HCT116 (cell line): ENCODE results near the gene SLC10A7. TPM values are rescaled to one million over a fixed set of nuclear protein-coding genes. Genes with fewer than 3 reads are reported as not detected.

ENCODE experiments used
- ATAC-seq: fragments of 200-7000 bp; cut with Tn5 transposase; 2 replicates; pipeline ENCODE4 v1.9.1; 2020; ENCODE audit warnings: mild to moderate bottlenecking, moderate library complexity
- BruUV-seq: library from RNA; stranded (reverse); fragments of 400-500 nt; replicated peaks from 2 replicates; lab custom pipeline; 2021; lab: Mats Ljungman, UMichigan
- CTCF ChIA-PET: fragments of 300-600 bp; sonication (Branson Sonifier 250); formaldehyde crosslinking; loops from one replicate; lab custom pipeline; 2021; ENCODE audit warnings: antibody characterized with exemption; lab: Charles Lee
- POLR2A ChIA-PET: fragments of 300-600, 350-600 bp; sonication (Branson Sonifier 250); formaldehyde crosslinking; loops from one replicate; lab custom pipeline; 2021; ENCODE audit warnings: antibody characterized with exemption; lab: Charles Lee
- RAD21 ChIA-PET, 2 experiments: fragments of 300-600 bp; sonication (Branson Sonifier 250); formaldehyde crosslinking; loops; one replicate each; lab custom pipeline; 2023; ENCODE audit warnings: low total read pairs in 2 of 2; ENCODE audit not compliant: uncharacterized antibody in 2 of 2, unreplicated experiment in 2 of 2, low non-redundant PET in 1 of 2; lab: Charles Lee
- DNase-seq: peaks from one replicate; pipeline ENCODE4 v3.0.0-alpha.2; 2010; ENCODE audit warnings: low read depth, low spot score
- H2AFZ ChIP-seq: fragments of 200-600 bp; shearing (Covaris generic), sonication (generic); 2 replicates; pipeline ENCODE4 v1.6.1; 2017; ENCODE audit warnings: low read depth, mixed run types, mixed read lengths, antibody characterized with exemption, low read length; ENCODE audit not compliant: poor library complexity, severe bottlenecking
- H3K27ac ChIP-seq: 2 replicates; pipeline ENCODE4 v1.5.1; 2012; ENCODE audit warnings: low read depth, low read length
- H3K27me3 ChIP-seq: fragments of 200-600 bp; sonication (generic); 2 replicates; pipeline ENCODE4 v1.6.1; 2016; ENCODE audit warnings: mixed run types, low read length, mixed read lengths; ENCODE audit not compliant: insufficient read depth
- H3K36me3 ChIP-seq, 2 experiments: fragments of 200-500 bp in 1 of 2; fragments of 200-600 bp in 1 of 2; sonication (Bioruptor generic) in 1 of 2; sonication (generic) in 1 of 2; 2 replicates each; pipeline versions ENCODE4 v1.5.1 to v1.6.1; 2014 to 2016; ENCODE audit warnings: low read length in 2 of 2, inconsistent platforms in 1 of 2, mixed read lengths in 1 of 2, mixed run types in 1 of 2; ENCODE audit not compliant: insufficient read depth in 2 of 2, control insufficient read depth in 1 of 2
- H3K4me1 ChIP-seq, 2 experiments: fragments of 200-600 bp in 1 of 2; sonication (generic) in 1 of 2; 2 replicates each; pipeline versions ENCODE4 v1.5.1 to v1.6.1; 2012 to 2017; ENCODE audit warnings: low read length in 2 of 2, inconsistent platforms in 1 of 2, mild to moderate bottlenecking in 1 of 2, mixed read lengths in 1 of 2, mixed run types in 1 of 2, moderate library complexity in 1 of 2; ENCODE audit not compliant: insufficient read depth in 2 of 2, control insufficient read depth in 1 of 2
- H3K4me2 ChIP-seq: fragments of 200-600 bp; sonication (generic); 2 replicates; pipeline ENCODE4 v1.6.1; 2017; ENCODE audit warnings: mixed run types, low read length, mixed read lengths
- H3K4me3 ChIP-seq, 2 experiments: fragments of 200-600 bp in 1 of 2; sonication (generic) in 1 of 2; replicated peaks in 1 of 2; 2 replicates each; pipeline ENCODE4 v1.5.1; 2011 to 2016; ENCODE audit warnings: low read length in 2 of 2, control low read depth in 1 of 2, low read depth in 1 of 2, mild to moderate bottlenecking in 1 of 2, mixed read lengths in 1 of 2, mixed run types in 1 of 2
- H3K79me2 ChIP-seq: fragments of 200-600 bp; sonication (generic); 2 replicates; pipeline ENCODE4 v1.6.1; 2017; ENCODE audit warnings: mild to moderate bottlenecking, mixed run types, low read length, moderate library complexity, mixed read lengths; ENCODE audit not compliant: insufficient read depth
- H3K9ac ChIP-seq: fragments of 200-600 bp; sonication (generic); 2 replicates; pipeline ENCODE4 v1.6.1; 2016; ENCODE audit warnings: low read length, mixed read lengths
- H3K9me2 ChIP-seq: fragments of 200-600 bp; sonication (generic), shearing (Covaris generic); 2 replicates; pipeline ENCODE4 v1.6.1; 2017; ENCODE audit warnings: mixed run types, mild to moderate bottlenecking, moderate library complexity; ENCODE audit not compliant: insufficient read depth
- H3K9me3 ChIP-seq, 2 experiments: fragments of 200-500 bp in 1 of 2; fragments of 200-600 bp in 1 of 2; sonication (Bioruptor generic) in 1 of 2; sonication (generic) in 1 of 2; 2 replicates each; pipeline ENCODE4 v1.6.1; 2014 to 2017; ENCODE audit warnings: low read length in 2 of 2, mixed read lengths in 2 of 2, inconsistent platforms in 1 of 2, low read depth in 1 of 2, mild to moderate bottlenecking in 1 of 2, mixed run types in 1 of 2, moderate library complexity in 1 of 2; ENCODE audit not compliant: control insufficient read depth in 1 of 2, insufficient read depth in 1 of 2
- H4K20me1 ChIP-seq: fragments of 200-600 bp; sonication (generic), shearing (Covaris generic); 2 replicates; pipeline ENCODE4 v1.6.1; 2017; ENCODE audit warnings: mixed run types, mild to moderate bottlenecking, moderate library complexity; ENCODE audit not compliant: insufficient read depth
- ATF3 ChIP-seq: IDR thresholded peaks from 2 replicates; pipeline ENCODE4 v1.6.1; 2012
- CEBPB ChIP-seq: IDR thresholded peaks from 2 replicates; pipeline ENCODE4 v1.6.1; 2012; ENCODE audit warnings: low read depth
- CTCF ChIP-seq, 3 experiments: fragments of 200-600 bp in 1 of 3; sonication (generic) in 1 of 3; IDR thresholded peaks in 2 of 3; conservative IDR thresholded peaks in 1 of 3; 2 replicates each; pipeline ENCODE4 v1.5.1; 2012 to 2017; ENCODE audit warnings: low read depth in 2 of 3, low read length in 2 of 3, antibody characterized with exemption in 1 of 3, borderline replicate concordance in 1 of 3, control low read depth in 1 of 3, mild to moderate bottlenecking in 1 of 3, mixed read lengths in 1 of 3, mixed run types in 1 of 3, moderate library complexity in 1 of 3; ENCODE audit not compliant: insufficient read depth in 1 of 3
- EGR1 ChIP-seq: IDR thresholded peaks from 2 replicates; pipeline ENCODE4 v1.6.1; 2012; ENCODE audit warnings: low read depth
- EZH2 ChIP-seq: fragments of 200-600 bp; sonication (generic); IDR thresholded peaks from 2 replicates; pipeline ENCODE4 v1.6.1; 2017; ENCODE audit warnings: antibody characterized with exemption, mixed run types
- FOSL1 ChIP-seq: IDR thresholded peaks from 2 replicates; pipeline ENCODE4 v1.6.1; 2012; ENCODE audit warnings: low read depth
- POLR2A ChIP-seq: IDR thresholded peaks from 2 replicates; pipeline ENCODE4 v1.7.0; 2011; ENCODE audit warnings: borderline replicate concordance; ENCODE audit not compliant: insufficient read depth, insufficient read length; ENCODE audit errors: extremely low read depth
- RAD21 ChIP-seq: IDR thresholded peaks from 2 replicates; pipeline ENCODE4 v1.6.1; 2012; ENCODE audit warnings: low read depth, mild to moderate bottlenecking
- SIN3A ChIP-seq: IDR thresholded peaks from 2 replicates; pipeline ENCODE4 v1.6.1; 2012; ENCODE audit warnings: low read depth
- SRF ChIP-seq: IDR thresholded peaks from 2 replicates; pipeline ENCODE4 v1.6.1; 2012; ENCODE audit warnings: low read depth
- YY1 ChIP-seq: IDR thresholded peaks from 2 replicates; pipeline ENCODE4 v1.6.1; 2011; ENCODE audit warnings: low read length, low read depth, moderate library complexity, mild to moderate bottlenecking; ENCODE audit not compliant: insufficient replicate concordance; ENCODE audit errors: extremely low read depth
- ZFX ChIP-seq: fragments of 450-650 bp; IDR thresholded peaks from 2 replicates; pipeline ENCODE4 v1.6.1; 2017
- intact Hi-C: fragments of 100-400 bp; cut with micrococcal nuclease; formaldehyde crosslinking; loops from 2 replicates; pipeline ENCODE4 v1.10.0; 2022
- total RNA-seq: library from RNA; stranded (reverse); gene quantifications from one replicate; pipeline ENCODE4 v1.2.1, GENCODE V29; 2021; ENCODE audit not compliant: unreplicated experiment
- TF ChIP-seq, protein P1 (sequence below): IDR thresholded peaks from 2 replicates; pipeline ENCODE4 v1.6.1; 2012; ENCODE audit warnings: low read depth
- TF ChIP-seq, protein P2 (sequence below): IDR thresholded peaks from 2 replicates; pipeline ENCODE4 v1.6.1; 2011; ENCODE audit warnings: mild to moderate bottlenecking, low read length, moderate library complexity; ENCODE audit not compliant: insufficient replicate concordance; ENCODE audit errors: extremely low read depth

SLC10A7 gene
- total RNA-seq, 1 experiment from 2014 or later: 5.5 TPM

GRCh38 chr4:146494143-146494542, 27.6 kb downstream of the SLC10A7 start (continued):
- TF ChIP-seq, protein P1, sequence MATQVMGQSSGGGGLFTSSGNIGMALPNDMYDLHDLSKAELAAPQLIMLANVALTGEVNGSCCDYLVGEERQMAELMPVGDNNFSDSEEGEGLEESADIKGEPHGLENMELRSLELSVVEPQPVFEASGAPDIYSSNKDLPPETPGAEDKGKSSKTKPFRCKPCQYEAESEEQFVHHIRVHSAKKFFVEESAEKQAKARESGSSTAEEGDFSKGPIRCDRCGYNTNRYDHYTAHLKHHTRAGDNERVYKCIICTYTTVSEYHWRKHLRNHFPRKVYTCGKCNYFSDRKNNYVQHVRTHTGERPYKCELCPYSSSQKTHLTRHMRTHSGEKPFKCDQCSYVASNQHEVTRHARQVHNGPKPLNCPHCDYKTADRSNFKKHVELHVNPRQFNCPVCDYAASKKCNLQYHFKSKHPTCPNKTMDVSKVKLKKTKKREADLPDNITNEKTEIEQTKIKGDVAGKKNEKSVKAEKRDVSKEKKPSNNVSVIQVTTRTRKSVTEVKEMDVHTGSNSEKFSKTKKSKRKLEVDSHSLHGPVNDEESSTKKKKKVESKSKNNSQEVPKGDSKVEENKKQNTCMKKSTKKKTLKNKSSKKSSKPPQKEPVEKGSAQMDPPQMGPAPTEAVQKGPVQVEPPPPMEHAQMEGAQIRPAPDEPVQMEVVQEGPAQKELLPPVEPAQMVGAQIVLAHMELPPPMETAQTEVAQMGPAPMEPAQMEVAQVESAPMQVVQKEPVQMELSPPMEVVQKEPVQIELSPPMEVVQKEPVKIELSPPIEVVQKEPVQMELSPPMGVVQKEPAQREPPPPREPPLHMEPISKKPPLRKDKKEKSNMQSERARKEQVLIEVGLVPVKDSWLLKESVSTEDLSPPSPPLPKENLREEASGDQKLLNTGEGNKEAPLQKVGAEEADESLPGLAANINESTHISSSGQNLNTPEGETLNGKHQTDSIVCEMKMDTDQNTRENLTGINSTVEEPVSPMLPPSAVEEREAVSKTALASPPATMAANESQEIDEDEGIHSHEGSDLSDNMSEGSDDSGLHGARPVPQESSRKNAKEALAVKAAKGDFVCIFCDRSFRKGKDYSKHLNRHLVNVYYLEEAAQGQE: no peak
- TF ChIP-seq SRF (no peak), EGR1 (no peak), RAD21 (no peak), CEBPB (no peak), CTCF (IDR thresholded peaks at IDR 0.05 in 2 of 3, conservative IDR thresholded peaks at IDR 0.05 in 1 of 3; ENCODE audit: borderline replicate concordance in 1 of 3, insufficient read depth in 1 of 3, low read depth in 2 of 3, low read length in 2 of 3) (no peak)

GRCh38 chr4:146490106-146490505, 31.6 kb downstream of the SLC10A7 start:
- H3K9ac ChIP-seq: no peak overlapping the region
- no peak overlapping the region for H2AFZ ChIP-seq
- BruUV-seq: no TSS peak
- no peak for ATAC-seq
- H3K9me3 ChIP-seq: no peaks in the 10 kb centered on the region
- H4K20me1 ChIP-seq: no peaks in the 10 kb centered on the region
- H3K79me2 ChIP-seq: no peaks in the 10 kb centered on the region
- TF ChIP-seq SIN3A (no peak), POLR2A (no peak), FOSL1 (no peak), EZH2 (no peak), EGR1 (no peak), RAD21 (no peak), ZFX (no peak), ATF3 (no peak), YY1 (no peak)
- TF ChIP-seq, protein P2, sequence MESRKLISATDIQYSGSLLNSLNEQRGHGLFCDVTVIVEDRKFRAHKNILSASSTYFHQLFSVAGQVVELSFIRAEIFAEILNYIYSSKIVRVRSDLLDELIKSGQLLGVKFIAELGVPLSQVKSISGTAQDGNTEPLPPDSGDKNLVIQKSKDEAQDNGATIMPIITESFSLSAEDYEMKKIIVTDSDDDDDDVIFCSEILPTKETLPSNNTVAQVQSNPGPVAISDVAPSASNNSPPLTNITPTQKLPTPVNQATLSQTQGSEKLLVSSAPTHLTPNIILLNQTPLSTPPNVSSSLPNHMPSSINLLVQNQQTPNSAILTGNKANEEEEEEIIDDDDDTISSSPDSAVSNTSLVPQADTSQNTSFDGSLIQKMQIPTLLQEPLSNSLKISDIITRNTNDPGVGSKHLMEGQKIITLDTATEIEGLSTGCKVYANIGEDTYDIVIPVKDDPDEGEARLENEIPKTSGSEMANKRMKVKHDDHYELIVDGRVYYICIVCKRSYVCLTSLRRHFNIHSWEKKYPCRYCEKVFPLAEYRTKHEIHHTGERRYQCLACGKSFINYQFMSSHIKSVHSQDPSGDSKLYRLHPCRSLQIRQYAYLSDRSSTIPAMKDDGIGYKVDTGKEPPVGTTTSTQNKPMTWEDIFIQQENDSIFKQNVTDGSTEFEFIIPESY: no peak
- TF ChIP-seq, protein P1: no peak
- no peak overlapping the region for H3K27ac ChIP-seq
- no peak overlapping the region for H3K4me2 ChIP-seq
- ChIA-PET POLR2A (no interaction called here), RAD21 (no interaction called here), CTCF (no interaction called here)
- no peak for DNase-seq
- H3K9me2 ChIP-seq: no peaks in the 10 kb centered on the region
- no peaks in the 10 kb centered on the region for H3K27me3 ChIP-seq
- H3K4me3 ChIP-seq: no peak overlapping the region
- intact Hi-C loops: no loop called here
- no peaks in the 10 kb centered on the region for H3K36me3 ChIP-seq
- peaks cover 0 to 1% of the 10 kb centered on the region in 2 experiments; a peak in 2 of 4 replicates for H3K4me1 ChIP-seq
